A549 (cell line): ENCODE data around the gene DNM3. TPM values are rescaled to one million over a fixed set of nuclear protein-coding genes. Genes with fewer than 3 reads are reported as not detected.

Experiments
- ATAC-seq, 2 experiments: fragments of 200-7000 bp in 1 of 2; fragments of >200 bp in 1 of 2; cut with Nextera tagmentation in 1 of 2; cut with Tn5 transposase in 1 of 2; 3 replicates each; pipeline versions ENCODE4 v1.8.0 to v1.9.1; 2018 to 2020; ENCODE audit warnings: mild to moderate bottlenecking in 1 of 2, moderate library complexity in 1 of 2
- CTCF ChIA-PET: fragments of 300-600 bp; sonication (Branson Sonifier 250); formaldehyde crosslinking; extraction: SDS; loops from one replicate; lab custom pipeline; 2021; ENCODE audit warnings: antibody characterized with exemption, inconsistent platforms; lab: Yijun Ruan, JAX
- POLR2A ChIA-PET: fragments of 350-600 bp; formaldehyde crosslinking; extraction: SDS; loops from one replicate; lab custom pipeline; 2021; ENCODE audit warnings: antibody characterized with exemption, inconsistent platforms; lab: Yijun Ruan, JAX
- DNase-seq, 2 experiments: peaks; one replicate each; pipeline versions ENCODE4 v3.0.0 to v3.0.0-alpha.2; 2011 to 2016; ENCODE audit warnings: low read depth in 1 of 2, low spot score in 1 of 2
- FAIRE-seq: peaks from 2 replicates; lab custom pipeline; 2011; peaks lifted over from hg19 to GRCh38; lab: Jason Lieb, UNC
- H3K27ac ChIP-seq, 2 experiments: fragments of >200 bp; sonication (Bioruptor Twin); formaldehyde crosslinking; 3 replicates each; pipeline ENCODE4 v1.5.1; 2016 to 2017
- H3K4me1 ChIP-seq: fragments of >200 bp; sonication (Bioruptor Twin); formaldehyde crosslinking; 3 replicates; pipeline ENCODE4 v1.6.1; 2016
- H3K4me2 ChIP-seq: fragments of >200 bp; sonication (Bioruptor Twin); formaldehyde crosslinking; 3 replicates; pipeline ENCODE4 v1.6.1; 2016
- H3K4me3 ChIP-seq: fragments of >200 bp; sonication (Bioruptor Twin); formaldehyde crosslinking; 3 replicates; pipeline ENCODE4 v1.5.1; 2016
- H3K9me3 ChIP-seq: fragments of >200 bp; sonication (Bioruptor Twin); formaldehyde crosslinking; 3 replicates; pipeline ENCODE4 v1.6.1; 2016
- BCL3 ChIP-seq: fragments of >200 bp; sonication (Bioruptor Twin); formaldehyde crosslinking; IDR thresholded peaks from 3 replicates; pipeline ENCODE4 v1.6.1; 2016
- CBX2 ChIP-seq: fragments of 200-600 bp; sonication (generic); IDR thresholded peaks from 2 replicates; pipeline ENCODE4 v1.6.1; 2016; ENCODE audit warnings: low read depth, mild to moderate bottlenecking, borderline replicate concordance
- E2F6 ChIP-seq: IDR thresholded peaks from 2 replicates; pipeline ENCODE4 v1.6.1; 2012; ENCODE audit warnings: low read depth, borderline replicate concordance
- EHMT2 ChIP-seq: fragments of 200-600 bp; sonication (generic); IDR thresholded peaks from 2 replicates; pipeline ENCODE4 v1.6.1; 2016; ENCODE audit warnings: antibody characterized with exemption, low read depth, mild to moderate bottlenecking, moderate library complexity
- EP300 ChIP-seq, 2 experiments: fragments of >200 bp; sonication (Bioruptor Twin); formaldehyde crosslinking; IDR thresholded peaks; 2 replicates in 1 of 2; 3 replicates in 1 of 2; pipeline ENCODE4 v1.6.1; 2016 to 2017
- ESRRA ChIP-seq: fragments of 150-350 bp; IDR thresholded peaks from 2 replicates; pipeline ENCODE4 v1.6.1; 2014; ENCODE audit warnings: mild to moderate bottlenecking, low read length, borderline replicate concordance
- FOXS1 ChIP-seq: fragments of 250-450 bp; sonication (Bioruptor Pico); IDR thresholded peaks from 2 replicates; pipeline ENCODE4 v1.5.0; 2020; ENCODE audit warnings: mild to moderate bottlenecking, moderate library complexity
- GATA3 ChIP-seq: IDR thresholded peaks from 2 replicates; pipeline ENCODE4 v1.6.1; 2012; ENCODE audit warnings: borderline replicate concordance
- HDAC2 ChIP-seq: fragments of 200-600 bp; sonication (generic); IDR thresholded peaks from 2 replicates; pipeline ENCODE4 v1.6.1; 2016
- HMGXB4 ChIP-seq: fragments of 250-450 bp; sonication (Bioruptor Pico); IDR thresholded peaks from 2 replicates; pipeline ENCODE4 v1.5.0; 2021; ENCODE audit warnings: mild to moderate bottlenecking, moderate library complexity, borderline replicate concordance
- HOXA7 ChIP-seq: fragments of 250-450 bp; sonication (Bioruptor Pico); IDR thresholded peaks from 2 replicates; pipeline ENCODE4 v1.5.0; 2020; ENCODE audit warnings: mild to moderate bottlenecking, moderate library complexity
- HOXB5 ChIP-seq: fragments of 250-450 bp; sonication (Bioruptor Pico); IDR thresholded peaks from 2 replicates; pipeline ENCODE4 v1.5.0; 2020; ENCODE audit warnings: mild to moderate bottlenecking, moderate library complexity
- KDM1A ChIP-seq: fragments of 200-600 bp; sonication (generic); IDR thresholded peaks from 2 replicates; pipeline ENCODE4 v1.6.1; 2016; ENCODE audit warnings: low read depth, mild to moderate bottlenecking
- MAX ChIP-seq: IDR thresholded peaks from 2 replicates; pipeline ENCODE4 v1.6.1; 2012
- MYC ChIP-seq: IDR thresholded peaks from 2 replicates; pipeline ENCODE4 v1.6.1; 2012; ENCODE audit warnings: mild to moderate bottlenecking, inconsistent platforms, low read length, improper control_type of control experiment, borderline replicate concordance
- NFE2L2 ChIP-seq: fragments of 150-350 bp; conservative IDR thresholded peaks from 2 replicates; pipeline ENCODE4 v1.6.1; 2014; ENCODE audit warnings: low read length
- NR3C1 ChIP-seq: fragments of >200 bp; sonication (Bioruptor Twin); formaldehyde crosslinking; IDR thresholded peaks from 3 replicates; pipeline ENCODE4 v1.6.1; 2017
- PBX3 ChIP-seq: IDR thresholded peaks from 2 replicates; pipeline ENCODE4 v1.6.1; 2012
- PHF8 ChIP-seq: fragments of 200-600 bp; sonication (generic); IDR thresholded peaks from 2 replicates; pipeline ENCODE4 v1.6.1; 2016; ENCODE audit warnings: low read depth, mild to moderate bottlenecking, antibody characterized with exemption, moderate library complexity, borderline replicate concordance
- POLR2A ChIP-seq: IDR thresholded peaks from 2 replicates; pipeline ENCODE4 v1.6.1; 2012; ENCODE audit warnings: mild to moderate bottlenecking, low read length
- POLR2AphosphoS2 ChIP-seq: conservative IDR thresholded peaks from 2 replicates; pipeline ENCODE4 v1.6.1; 2012; ENCODE audit warnings: low read length, improper control_type of control experiment, inconsistent platforms
- RAD21 ChIP-seq, 2 experiments: fragments of >200 bp in 1 of 2; sonication (Bioruptor Twin) in 1 of 2; formaldehyde crosslinking in 1 of 2; IDR thresholded peaks in 1 of 2; conservative IDR thresholded peaks in 1 of 2; 2 replicates in 1 of 2; 3 replicates in 1 of 2; pipeline ENCODE4 v1.6.1; 2012 to 2018; ENCODE audit warnings: inconsistent platforms in 1 of 2
- RNF2 ChIP-seq: fragments of 200-600 bp; sonication (generic); IDR thresholded peaks from 2 replicates; pipeline ENCODE4 v1.6.1; 2016; ENCODE audit warnings: low read depth, mild to moderate bottlenecking, antibody characterized with exemption, moderate library complexity, borderline replicate concordance
- SMC3 ChIP-seq: fragments of >200 bp; sonication (Bioruptor Twin); formaldehyde crosslinking; IDR thresholded peaks from 3 replicates; pipeline ENCODE4 v1.6.1; 2018; ENCODE audit warnings: inconsistent platforms
- SREBF2 ChIP-seq: fragments of 450-650 bp; IDR thresholded peaks from 2 replicates; pipeline ENCODE4 v1.6.1; 2014; ENCODE audit warnings: mild to moderate bottlenecking, moderate library complexity
- TFCP2L1 ChIP-seq: fragments of 250-450 bp; sonication (Bioruptor Pico); IDR thresholded peaks from 2 replicates; pipeline ENCODE4 v1.5.0; 2021; ENCODE audit warnings: mild to moderate bottlenecking
- TP53 ChIP-seq: fragments of 250-450 bp; sonication (Bioruptor Pico); IDR thresholded peaks from 2 replicates; pipeline ENCODE4 v1.5.0; 2021; ENCODE audit warnings: mild to moderate bottlenecking, moderate library complexity
- ZFP36 ChIP-seq: fragments of 450-650 bp; IDR thresholded peaks from 2 replicates; pipeline ENCODE4 v1.6.1; 2014; ENCODE audit warnings: borderline replicate concordance; ENCODE audit not compliant: partially characterized antibody
- ZNF302 ChIP-seq: fragments of 250-450 bp; sonication (Bioruptor Pico); IDR thresholded peaks from 2 replicates; pipeline ENCODE4 v1.9.0; 2021; ENCODE audit warnings: inconsistent platforms, mild to moderate bottlenecking, moderate library complexity
- ZSCAN20 ChIP-seq: fragments of 250-450 bp; sonication (Bioruptor Pico); IDR thresholded peaks from 2 replicates; pipeline ENCODE4 v1.8.0; 2022; ENCODE audit warnings: mild to moderate bottlenecking, moderate library complexity
- WGBS: methylation state at CpG from one replicate; pipeline ENCODE4 v1.1.6; 2017; ENCODE audit errors: missing lambda C conversion rate; 5-methylcytosine and 5-hydroxymethylcytosine counted together
- polyA plus RNA-seq, 4 experiments: library from polyadenylated mRNA; depleted of rRNA in 3 of 4; stranded (reverse); fragments of >200 nt; fragmentation: RNase III in 1 of 4; extraction: RNeasy Plus Mini Kit Qiagen cat#74134 plus additional on column Dnase treatment in 1 of 4; gene quantifications; 2 replicates in 3 of 4; 3 replicates in 1 of 4; pipeline ENCODE4 v1.2.3, GENCODE V29; 2011 to 2017

DNM3 gene
- polyA plus RNA-seq, 2 of the 4 experiments (the other 2 are of a cell fraction), result 0.57 to 1.5 TPM

- ChIA-PET CTCF (interaction anchor here (0.5 kb wide), 1 partner anchor 430 kb away, joined by 3 read pairs; no protein-coding TSS in a partner anchor), POLR2A (no interaction called here)
- no peak for ATAC-seq
- Histone ChIP-seq H3K4me2 (no peak overlapping the region), H3K27ac (no peak overlapping the region), H3K9me3 (no peaks in the 10 kb centered on the region), H3K4me1 (peaks cover 4% of the 10 kb centered on the region; the same call in 2 of the 3 replicates), H3K4me3 (no peak overlapping the region)
- TF ChIP-seq RNF2 (no peak), NFE2L2 (no peak), PBX3 (no peak), POLR2AphosphoS2 (no peak), PHF8 (no peak), NR3C1 (no peak), SMC3 (no peak), POLR2A (no peak), BCL3 (no peak), EHMT2 (no peak), HMGXB4 (no peak), EP300 (IDR thresholded peaks at IDR 0.05) (no peak), TP53 (CRISPR knock-in tag) (no peak)
- WGBS, result 91% methylated on average over 1 of the region's 1 CpG
- DNase-seq, result no peak
- no peak for FAIRE-seq
These were observed 568.7 kb downstream of the DNM3 start for GRCh38 chr1:172410027-172410426.

- H3K4me1 ChIP-seq, result peaks cover 8% of the 10 kb centered on the region; the same call in 2 of the 3 replicates
- no peaks in the 10 kb centered on the region for H3K9me3 ChIP-seq
- CTCF ChIA-PET, result interaction anchor here (0.7 to 1.3 kb wide), 3 partner anchors 13 to 410 kb away, joined by 3 to 5 read pairs (median 3); no protein-coding TSS in a partner anchor
- no peak overlapping the region for H3K4me2 ChIP-seq
- WGBS, result 62% methylated on average over 2 of the region's 2 CpGs
- H3K27ac ChIP-seq, result no peak overlapping the region
- POLR2A ChIA-PET, result interaction anchor here (0.6 kb wide), 1 partner anchor 21 kb away, joined by 4 read pairs; no protein-coding TSS in a partner anchor
- H3K4me3 ChIP-seq, result no peak overlapping the region
- no peak for ATAC-seq
- TF ChIP-seq MAX, result no peak
- TF ChIP-seq POLR2A, result no peak
- no peak for TF ChIP-seq HOXA7
- TF ChIP-seq HOXB5 (CRISPR knock-in tag), result no peak
- no peak for TF ChIP-seq CBX2
- no peak for TF ChIP-seq TFCP2L1 (CRISPR knock-in tag)
- TF ChIP-seq KDM1A, result no peak
- TF ChIP-seq ZFP36, result no peak
- TF ChIP-seq FOXS1, result no peak
- no peak for TF ChIP-seq ZNF302
- TF ChIP-seq ESRRA, result no peak
- TF ChIP-seq SREBF2, result no peak
- no peak for TF ChIP-seq NR3C1
- TF ChIP-seq RAD21 (conservative IDR thresholded peaks at IDR 0.05 in 1 of 2, IDR thresholded peaks at IDR 0.05 in 1 of 2), result no peak
- TF ChIP-seq ZSCAN20, result no peak
- TF ChIP-seq MYC, result no peak
- no peak for TF ChIP-seq E2F6
- TF ChIP-seq GATA3, result no peak
- TF ChIP-seq HDAC2, result no peak
- FAIRE-seq, result no peak
- DNase-seq, result no peak
These were observed 570.6 kb downstream of the DNM3 start for GRCh38 chr1:172411791-172412338.
